Measurements from ENCODE around the gene DBN1.
A peak's percentile ranks its signal among the peaks of the same experiment; 100 is the strongest.

The DBN1 gene

DNA sequence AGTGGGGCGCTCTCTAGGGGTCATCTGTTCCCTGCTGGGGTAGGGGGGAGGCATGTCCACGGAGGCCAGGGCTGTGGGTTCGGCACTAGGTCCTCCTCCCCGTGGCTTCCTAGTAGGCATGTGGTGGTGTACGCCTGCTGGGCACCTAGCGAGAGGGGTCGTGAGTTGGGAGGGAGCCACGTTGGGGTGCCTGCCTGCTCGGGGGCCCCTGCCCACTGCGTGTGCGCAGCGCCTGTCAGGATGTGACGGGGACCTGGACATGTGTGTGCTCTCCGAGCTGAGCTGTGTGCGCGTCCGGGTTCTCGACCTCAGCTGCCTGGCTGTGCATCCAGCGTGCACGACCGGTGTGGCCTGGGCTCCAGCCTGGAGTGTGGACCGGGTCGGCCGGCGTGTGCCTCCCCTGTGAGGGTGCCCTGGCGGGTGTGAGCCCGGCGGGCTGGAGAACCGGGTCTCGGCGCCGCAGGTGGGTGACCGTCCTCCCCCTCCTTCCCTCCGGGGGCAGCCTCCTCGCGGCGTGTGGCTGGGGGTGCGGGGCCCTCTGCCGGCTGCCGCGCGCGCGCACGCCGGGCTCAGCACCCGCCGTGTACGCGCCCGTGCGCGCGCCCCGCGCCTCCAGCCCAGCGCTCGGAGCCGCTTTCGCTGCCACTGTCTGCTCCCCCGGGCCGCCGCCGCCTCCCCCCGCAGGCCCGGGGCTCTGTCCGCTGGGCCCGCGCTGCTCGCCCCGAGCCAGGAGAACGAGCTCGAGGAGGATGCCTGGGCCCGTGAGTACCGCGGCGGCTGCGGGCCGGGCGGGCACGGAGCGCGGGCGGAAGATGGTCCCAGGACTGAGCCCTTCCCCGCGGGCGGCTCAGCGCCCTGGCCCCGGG, 27.0 kb downstream of the DBN1 start, which contains the start of gene PRR7:
TSS of gene PRR7 (plus strand) at position 615 of the 866 bp plus-strand sequence. CDS start 8,254 bp downstream, outside the sequence.
- Histone ChIP-seq H3K4me3 (ENCODE audit: low read length) (peak within 1 kb of the TSS; percentile 81), H4K20me1 (ENCODE audit: insufficient read depth, low read length) (no peaks in the 10 kb centered on the region), H2AFZ (ENCODE audit: low read depth, low read length) (peak within 1 kb of the TSS; percentile 47), H3K4me1 (ENCODE audit: low read length) (peaks cover 35% of the 10 kb centered on the region), H3K27me3 (ENCODE audit: low read depth, low read length) (no peaks in the 10 kb centered on the region), H3K36me3 (replicated peaks; ENCODE audit: low read depth, low read length) (no peaks in the 10 kb centered on the region), H3K79me2 (ENCODE audit: low read length) (no peaks in the 10 kb centered on the region), H3K9ac (ENCODE audit: low read length) (peak within 1 kb of the TSS; percentile 78), H3K4me2 (ENCODE audit: low read length) (peak within 1 kb of the TSS; percentile 100), H3K27ac (ENCODE audit: low read length) (no peak within 1 kb of the TSS), H3K9me3 (ENCODE audit: insufficient read depth, low read length) (no peaks in the 10 kb centered on the region)
- TF ChIP-seq EZH2phosphoT487 (IDR thresholded peaks at IDR 0.05; ENCODE audit: low read depth): no peak
- TF ChIP-seq, protein P1, sequence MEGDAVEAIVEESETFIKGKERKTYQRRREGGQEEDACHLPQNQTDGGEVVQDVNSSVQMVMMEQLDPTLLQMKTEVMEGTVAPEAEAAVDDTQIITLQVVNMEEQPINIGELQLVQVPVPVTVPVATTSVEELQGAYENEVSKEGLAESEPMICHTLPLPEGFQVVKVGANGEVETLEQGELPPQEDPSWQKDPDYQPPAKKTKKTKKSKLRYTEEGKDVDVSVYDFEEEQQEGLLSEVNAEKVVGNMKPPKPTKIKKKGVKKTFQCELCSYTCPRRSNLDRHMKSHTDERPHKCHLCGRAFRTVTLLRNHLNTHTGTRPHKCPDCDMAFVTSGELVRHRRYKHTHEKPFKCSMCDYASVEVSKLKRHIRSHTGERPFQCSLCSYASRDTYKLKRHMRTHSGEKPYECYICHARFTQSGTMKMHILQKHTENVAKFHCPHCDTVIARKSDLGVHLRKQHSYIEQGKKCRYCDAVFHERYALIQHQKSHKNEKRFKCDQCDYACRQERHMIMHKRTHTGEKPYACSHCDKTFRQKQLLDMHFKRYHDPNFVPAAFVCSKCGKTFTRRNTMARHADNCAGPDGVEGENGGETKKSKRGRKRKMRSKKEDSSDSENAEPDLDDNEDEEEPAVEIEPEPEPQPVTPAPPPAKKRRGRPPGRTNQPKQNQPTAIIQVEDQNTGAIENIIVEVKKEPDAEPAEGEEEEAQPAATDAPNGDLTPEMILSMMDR (IDR thresholded peaks at IDR 0.05; ENCODE audit: low read depth, low read length): no peak

DNA sequence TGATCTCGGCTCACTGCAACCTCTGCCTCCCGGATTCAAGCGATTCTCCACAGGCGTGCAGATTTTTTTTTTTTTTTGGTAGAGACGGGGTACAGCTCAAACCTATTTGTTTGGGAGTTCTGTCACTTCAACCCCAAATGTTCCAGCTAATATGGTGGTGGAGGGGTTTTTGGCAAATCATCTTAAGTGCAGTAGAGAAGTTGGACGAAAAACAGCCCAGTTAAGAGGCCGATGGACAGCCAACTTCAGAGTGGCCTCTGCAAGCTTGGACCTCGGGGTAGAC, 27.6 kb downstream of the DBN1 start:
- H4K20me1 ChIP-seq (ENCODE audit: insufficient read depth, low read length): no peaks in the 10 kb centered on the region
- no peaks in the 10 kb centered on the region for H3K9me3 ChIP-seq (ENCODE audit: insufficient read depth, low read length)
- peak overlapping the region; percentile 100 for H3K4me2 ChIP-seq (ENCODE audit: low read length)
- H3K27ac ChIP-seq (ENCODE audit: low read length): no peak overlapping the region
- TF ChIP-seq EZH2phosphoT487 (IDR thresholded peaks at IDR 0.05; ENCODE audit: low read depth): no peak
- peaks cover 35% of the 10 kb centered on the region for H3K4me1 ChIP-seq (ENCODE audit: low read length)
- no peaks in the 10 kb centered on the region for H3K36me3 ChIP-seq (replicated peaks; ENCODE audit: low read depth, low read length)
- H3K27me3 ChIP-seq (ENCODE audit: low read depth, low read length): no peaks in the 10 kb centered on the region
- H3K4me3 ChIP-seq (ENCODE audit: low read length): peak overlapping the region; percentile 81
- no peaks in the 10 kb centered on the region for H3K79me2 ChIP-seq (ENCODE audit: low read length)
- H3K9ac ChIP-seq (ENCODE audit: low read length): peak overlapping the region; percentile 78
- H2AFZ ChIP-seq (ENCODE audit: low read depth, low read length): 0 out of 2 replicates have a peak overlapping the region, but pooled peaks have one; percentile 47

GRCh38 chr5:177445052-177445916, 28.1 kb downstream of the DBN1 start:
- peak overlapping the region; percentile 100 for H3K4me2 ChIP-seq (ENCODE audit: low read length)
- no peaks in the 10 kb centered on the region for H3K27me3 ChIP-seq (ENCODE audit: low read depth, low read length)
- no peaks in the 10 kb centered on the region for H3K36me3 ChIP-seq (replicated peaks; ENCODE audit: low read depth, low read length)
- no peak overlapping the region for H2AFZ ChIP-seq (ENCODE audit: low read depth, low read length)
- no peaks in the 10 kb centered on the region for H3K79me2 ChIP-seq (ENCODE audit: low read length)
- no peak overlapping the region for H3K27ac ChIP-seq (ENCODE audit: low read length)
- TF ChIP-seq, protein P1 (IDR thresholded peaks at IDR 0.05; ENCODE audit: low read depth, low read length): no peak
- no peak for TF ChIP-seq EZH2phosphoT487 (IDR thresholded peaks at IDR 0.05; ENCODE audit: low read depth)
- peaks cover 35% of the 10 kb centered on the region for H3K4me1 ChIP-seq (ENCODE audit: low read length)
- H3K4me3 ChIP-seq (ENCODE audit: low read length): peak overlapping the region; percentile 81
- no peaks in the 10 kb centered on the region for H4K20me1 ChIP-seq (ENCODE audit: insufficient read depth, low read length)
- H3K9me3 ChIP-seq (ENCODE audit: insufficient read depth, low read length): no peaks in the 10 kb centered on the region
- H3K9ac ChIP-seq (ENCODE audit: low read length): peak overlapping the region; percentile 78

DNA sequence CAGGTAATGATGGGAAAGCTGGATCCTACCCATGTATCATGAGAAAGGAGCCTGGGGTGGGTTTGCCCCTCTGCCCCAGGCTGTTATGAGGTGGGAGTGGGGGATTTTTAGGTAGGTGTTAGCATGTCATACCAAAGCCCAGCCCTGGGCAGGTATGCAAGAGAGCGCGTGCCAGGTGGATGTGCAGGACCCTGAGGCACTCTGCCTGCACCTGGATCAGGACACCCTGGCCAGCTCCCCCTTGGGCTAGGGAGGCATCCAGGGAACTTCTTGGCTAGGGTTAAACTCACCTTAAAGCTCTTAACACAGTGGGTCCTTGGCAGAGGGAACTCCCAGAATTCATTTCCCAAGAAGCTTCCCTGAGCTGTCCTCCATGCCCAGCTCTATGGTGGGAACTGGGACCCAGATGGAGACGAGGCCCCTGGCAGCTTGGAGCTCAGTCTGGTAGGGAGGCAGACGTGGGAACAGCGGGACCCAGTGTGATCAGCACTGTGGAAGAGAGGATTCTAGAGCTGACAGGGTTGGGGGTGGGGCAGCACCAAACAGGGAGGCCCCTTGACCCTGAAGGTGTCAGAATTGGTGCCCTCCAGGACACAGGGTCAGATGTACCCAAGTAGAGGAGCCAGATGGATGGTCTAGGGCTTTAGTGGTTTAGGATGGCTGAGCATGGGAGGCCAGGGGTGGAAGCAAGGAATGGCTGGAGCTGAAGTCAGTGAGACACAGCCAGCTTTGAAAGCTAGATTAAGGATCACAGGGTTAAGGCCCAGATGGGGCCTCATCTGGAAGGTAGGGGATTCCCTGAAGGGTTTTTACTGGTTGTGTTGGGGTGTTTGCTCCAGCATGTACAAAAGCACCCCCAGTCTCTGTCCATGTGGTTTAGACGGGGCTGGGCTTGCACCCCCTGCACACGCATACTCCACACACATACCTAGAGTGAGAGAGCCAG, 29.1 kb downstream of the DBN1 start:
- H4K20me1 ChIP-seq (ENCODE audit: insufficient read depth, low read length): no peaks in the 10 kb centered on the region
- no peaks in the 10 kb centered on the region for H3K79me2 ChIP-seq (ENCODE audit: low read length)

More for the DNA sequence above, 29.1 kb downstream of the DBN1 start:
- H3K27ac ChIP-seq (ENCODE audit: low read length): no peak overlapping the region
- no peak overlapping the region for H2AFZ ChIP-seq (ENCODE audit: low read depth, low read length)
- H3K4me3 ChIP-seq (ENCODE audit: low read length): no peak overlapping the region
- H3K4me1 ChIP-seq (ENCODE audit: low read length): peaks cover 35% of the 10 kb centered on the region
- H3K9ac ChIP-seq (ENCODE audit: low read length): no peak overlapping the region
- no peaks in the 10 kb centered on the region for H3K9me3 ChIP-seq (ENCODE audit: insufficient read depth, low read length)
- H3K36me3 ChIP-seq (replicated peaks; ENCODE audit: low read depth, low read length): no peaks in the 10 kb centered on the region
- no peak for TF ChIP-seq EZH2phosphoT487 (IDR thresholded peaks at IDR 0.05; ENCODE audit: low read depth)
- TF ChIP-seq, protein P1 (IDR thresholded peaks at IDR 0.05; ENCODE audit: low read depth, low read length): no peak
- H3K4me2 ChIP-seq (ENCODE audit: low read length): no peak overlapping the region
- no peaks in the 10 kb centered on the region for H3K27me3 ChIP-seq (ENCODE audit: low read depth, low read length)
